Activated naive CD4-positive, alpha-beta T cell treated with anti-CD3 and anti-CD28 coated beads, Interleukin-2, amount 10 ng/mL, durations not matched to agents 7 days and 5 days (primary cell): ENCODE data around the gene TOPORS.

ENCODE experiments used
- CTCF ChIA-PET: fragments of 350-600 bp; sonication (Branson Sonifier 250); formaldehyde crosslinking; loops from one replicate; lab custom pipeline; 2021; ENCODE audit warnings: antibody characterized with exemption; lab: Charles Lee
- DNase-seq: peaks from one replicate; pipeline ENCODE4 v3.0.0-alpha.2; 2020
- H3K27ac Mint-ChIP-seq: one replicate; pipeline ENCODE4 v1.8.0; 2021; ENCODE audit warnings: mild to moderate bottlenecking, moderate library complexity, mixed read lengths
- H3K27me3 Mint-ChIP-seq: one replicate; pipeline ENCODE4 v1.8.0; 2021; ENCODE audit warnings: mild to moderate bottlenecking, mixed read lengths
- H3K36me3 Mint-ChIP-seq: one replicate; pipeline ENCODE4 v1.8.0; 2021; ENCODE audit warnings: mixed read lengths
- H3K4me1 Mint-ChIP-seq: one replicate; pipeline ENCODE4 v1.8.0; 2021; ENCODE audit warnings: mixed read lengths
- H3K4me3 Mint-ChIP-seq: one replicate; pipeline ENCODE4 v1.8.0; 2021; ENCODE audit warnings: mild to moderate bottlenecking, moderate library complexity, mixed read lengths
- H3K9me3 Mint-ChIP-seq: one replicate; pipeline ENCODE4 v1.8.0; 2021; ENCODE audit warnings: mixed read lengths

TOPORS gene

GRCh38 chr9:32518276-32518675 is 34.1 kb downstream of the TOPORS start:
- CTCF ChIA-PET: no interaction called here

GRCh38 chr9:32516241-32516640 is 36.1 kb downstream of the TOPORS start:
- Mint-ChIP-seq H3K36me3 (peaks cover 36% of the 10 kb centered on the region), H3K27me3 (no peaks in the 10 kb centered on the region), H3K4me1 (peaks cover 4% of the 10 kb centered on the region), H3K27ac (no peak overlapping the region), H3K4me3 (no peak overlapping the region), H3K9me3 (peaks cover 17% of the 10 kb centered on the region)
- CTCF ChIA-PET: interaction anchor here (0.6 kb wide), 1 partner anchor 10 kb away, joined by 3 read pairs; the partner anchor contains the start of gene RIGI
- no peak for DNase-seq

More at GRCh38 chr9:32518276-32518675, 34.1 kb downstream of the TOPORS start:
- Mint-ChIP-seq H3K4me1 (peaks cover 14% of the 10 kb centered on the region), H3K36me3 (peaks cover 56% of the 10 kb centered on the region), H3K4me3 (no peak overlapping the region), H3K9me3 (peaks cover 26% of the 10 kb centered on the region), H3K27ac (no peak overlapping the region), H3K27me3 (no peaks in the 10 kb centered on the region)
- DNase-seq: no peak

DNA sequence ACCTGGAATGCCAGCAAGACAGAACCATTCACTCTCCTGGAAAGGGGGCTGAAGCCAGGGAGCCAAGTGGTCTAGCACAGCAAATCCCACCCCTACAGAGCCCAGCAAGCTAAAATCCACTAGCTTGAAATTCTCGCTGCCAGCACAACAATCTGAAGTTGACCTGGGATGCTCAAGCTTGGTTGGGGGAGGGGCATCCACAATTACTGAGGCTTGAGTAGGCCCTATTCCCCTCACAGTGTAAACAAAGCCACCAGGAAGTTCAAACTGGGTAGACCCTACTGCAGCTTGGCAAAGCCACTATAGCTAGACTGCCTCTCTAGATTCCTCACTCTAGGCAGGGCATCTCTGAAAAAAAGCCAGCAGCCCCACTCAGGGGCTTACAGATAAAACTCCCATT is 43.7 kb downstream of the TOPORS start:
- no peak overlapping the region for H3K27ac Mint-ChIP-seq

GRCh38 chr9:32503008-32503407 is 49.4 kb downstream of the TOPORS start:
- H3K4me3 Mint-ChIP-seq: no peak overlapping the region
- no peak for DNase-seq
- peaks cover 24% of the 10 kb centered on the region for H3K36me3 Mint-ChIP-seq
- no peaks in the 10 kb centered on the region for H3K4me1 Mint-ChIP-seq
- no peaks in the 10 kb centered on the region for H3K9me3 Mint-ChIP-seq
- CTCF ChIA-PET: no interaction called here
- no peak overlapping the region for H3K27ac Mint-ChIP-seq
- H3K27me3 Mint-ChIP-seq: no peaks in the 10 kb centered on the region

More for the DNA sequence above, 43.7 kb downstream of the TOPORS start:
- Mint-ChIP-seq H3K36me3 (peaks cover 4% of the 10 kb centered on the region), H3K4me1 (peaks cover 6% of the 10 kb centered on the region), H3K27me3 (no peaks in the 10 kb centered on the region), H3K9me3 (peaks cover 3% of the 10 kb centered on the region), H3K4me3 (no peak overlapping the region)
- CTCF ChIA-PET: interaction anchor here (1.2 kb wide), 1 partner anchor 131 kb away, joined by 3 read pairs; no protein-coding TSS in a partner anchor
- DNase-seq: no peak

GRCh38 chr9:32502464-32502863 is 49.9 kb downstream of the TOPORS start:
- CTCF ChIA-PET: no interaction called here
- Mint-ChIP-seq H3K27ac (no peak overlapping the region), H3K9me3 (no peaks in the 10 kb centered on the region), H3K27me3 (no peaks in the 10 kb centered on the region), H3K4me1 (no peaks in the 10 kb centered on the region), H3K4me3 (no peak overlapping the region), H3K36me3 (peaks cover 26% of the 10 kb centered on the region)
- no peak for DNase-seq

DNA sequence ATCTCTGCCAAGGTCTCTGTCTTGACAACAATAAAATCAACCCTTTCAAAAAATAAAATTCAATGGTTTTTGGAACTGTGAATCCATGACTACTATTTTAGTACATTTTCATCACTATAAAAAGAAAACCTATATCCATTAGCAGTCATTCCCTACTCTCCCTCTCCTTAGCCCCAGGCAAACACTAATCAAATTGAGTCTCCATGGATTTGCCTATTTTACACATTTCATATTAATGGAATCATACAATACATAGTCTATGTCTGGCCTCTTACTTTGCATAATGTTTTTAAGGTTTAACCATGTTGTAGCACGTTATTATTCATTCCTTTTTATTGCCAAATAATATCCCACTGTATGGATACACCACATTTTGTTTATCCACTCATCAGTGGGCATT is 50.5 kb downstream of the TOPORS start:
- Mint-ChIP-seq H3K36me3 (peaks cover 26% of the 10 kb centered on the region), H3K4me3 (no peak overlapping the region), H3K9me3 (no peaks in the 10 kb centered on the region), H3K27me3 (no peaks in the 10 kb centered on the region), H3K27ac (no peak overlapping the region), H3K4me1 (no peaks in the 10 kb centered on the region)
- DNase-seq: no peak
- CTCF ChIA-PET: no interaction called here

- Mint-ChIP-seq H3K27ac (no peak overlapping the region), H3K27me3 (no peaks in the 10 kb centered on the region), H3K36me3 (peaks cover 34% of the 10 kb centered on the region), H3K9me3 (no peaks in the 10 kb centered on the region), H3K4me3 (no peak overlapping the region), H3K4me1 (no peaks in the 10 kb centered on the region)
- DNase-seq: no peak
- CTCF ChIA-PET: no interaction called here
Observed at GRCh38 chr9:32500768-32501167, 51.6 kb downstream of the TOPORS start.

DNA sequence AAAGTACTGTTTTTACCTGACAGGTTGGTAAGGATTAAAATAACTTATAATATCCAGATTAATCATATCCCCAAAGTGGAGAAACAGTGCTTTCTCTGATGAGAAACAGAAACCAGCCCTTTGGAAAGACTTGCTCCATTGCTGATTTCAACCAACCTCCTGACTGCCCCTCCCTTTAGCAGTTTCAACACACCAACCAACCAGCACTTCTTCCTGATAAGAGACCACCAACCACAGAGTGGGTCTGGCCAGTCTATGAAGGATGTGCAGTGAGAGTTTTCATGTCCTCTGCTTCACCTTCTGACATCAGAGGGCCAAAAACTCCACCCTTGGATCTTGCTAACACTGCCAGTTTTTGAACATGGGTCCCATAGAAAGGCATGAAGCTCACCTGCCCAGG is 54.5 kb downstream of the TOPORS start:
- Mint-ChIP-seq H3K4me3 (no peak overlapping the region), H3K9me3 (no peaks in the 10 kb centered on the region), H3K4me1 (no peaks in the 10 kb centered on the region), H3K27me3 (no peaks in the 10 kb centered on the region), H3K27ac (no peak overlapping the region), H3K36me3 (peaks cover 36% of the 10 kb centered on the region)
- no peak for DNase-seq
- CTCF ChIA-PET: no interaction called here

DNA sequence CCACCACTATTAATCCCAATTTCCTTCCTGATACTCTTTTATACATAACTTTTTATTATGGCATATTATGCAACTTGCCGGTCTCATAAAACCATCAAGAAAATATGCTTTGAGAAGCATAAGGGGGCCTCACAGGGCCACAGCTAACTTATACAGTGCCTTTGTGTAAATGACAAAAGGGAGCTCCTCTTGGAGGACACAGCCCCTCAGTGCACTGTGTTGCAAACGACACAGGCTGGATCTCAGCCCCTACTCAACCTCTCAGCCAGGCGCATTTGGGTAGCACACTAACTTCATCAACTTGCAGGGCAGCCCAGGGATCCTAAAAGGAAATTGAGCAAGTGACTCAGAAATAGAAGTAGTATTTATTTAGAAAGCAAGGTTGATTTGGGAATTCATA is 61.8 kb downstream of the TOPORS start:
- no peaks in the 10 kb centered on the region for H3K27me3 Mint-ChIP-seq
- CTCF ChIA-PET: interaction anchor here (1.1 kb wide), 1 partner anchor 81 kb away, joined by 3 read pairs; no protein-coding TSS in a partner anchor
- no peaks in the 10 kb centered on the region for H3K4me1 Mint-ChIP-seq
- H3K9me3 Mint-ChIP-seq: no peaks in the 10 kb centered on the region
- peaks cover 39% of the 10 kb centered on the region for H3K36me3 Mint-ChIP-seq
- no peak overlapping the region for H3K4me3 Mint-ChIP-seq
- no peak overlapping the region for H3K27ac Mint-ChIP-seq
- no peak for DNase-seq
